NCI-H82 treated with DMSO at 0.1 percent for 48 hours (cell line): ENCODE measurements around the gene CMIP.

ENCODE experiments used
- DNase-seq: peaks from one replicate; lab custom pipeline; 2025; ENCODE audit not compliant: unreplicated experiment; lab: John Stamatoyannopoulos, UW

CMIP gene

DNA sequence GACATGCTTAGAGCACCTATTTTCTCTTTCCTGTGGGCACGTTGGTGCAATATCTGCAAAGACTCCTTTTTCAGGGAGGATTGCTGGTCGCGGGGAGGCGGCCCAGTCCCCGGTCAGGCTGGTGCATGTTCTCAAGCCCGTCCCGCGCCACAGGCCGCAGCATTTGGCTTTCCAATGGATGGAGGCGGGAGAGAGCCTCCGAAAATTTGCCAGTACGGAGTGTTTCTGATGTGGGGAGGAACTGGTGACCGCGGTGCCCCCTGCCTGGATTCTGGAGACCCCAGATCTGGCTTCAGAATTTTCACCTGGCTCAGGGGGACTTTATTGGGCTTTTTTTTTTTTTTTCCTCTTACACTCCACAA lies 2.3 kb downstream of the CMIP start:
- DNase-seq = no peak

DNA sequence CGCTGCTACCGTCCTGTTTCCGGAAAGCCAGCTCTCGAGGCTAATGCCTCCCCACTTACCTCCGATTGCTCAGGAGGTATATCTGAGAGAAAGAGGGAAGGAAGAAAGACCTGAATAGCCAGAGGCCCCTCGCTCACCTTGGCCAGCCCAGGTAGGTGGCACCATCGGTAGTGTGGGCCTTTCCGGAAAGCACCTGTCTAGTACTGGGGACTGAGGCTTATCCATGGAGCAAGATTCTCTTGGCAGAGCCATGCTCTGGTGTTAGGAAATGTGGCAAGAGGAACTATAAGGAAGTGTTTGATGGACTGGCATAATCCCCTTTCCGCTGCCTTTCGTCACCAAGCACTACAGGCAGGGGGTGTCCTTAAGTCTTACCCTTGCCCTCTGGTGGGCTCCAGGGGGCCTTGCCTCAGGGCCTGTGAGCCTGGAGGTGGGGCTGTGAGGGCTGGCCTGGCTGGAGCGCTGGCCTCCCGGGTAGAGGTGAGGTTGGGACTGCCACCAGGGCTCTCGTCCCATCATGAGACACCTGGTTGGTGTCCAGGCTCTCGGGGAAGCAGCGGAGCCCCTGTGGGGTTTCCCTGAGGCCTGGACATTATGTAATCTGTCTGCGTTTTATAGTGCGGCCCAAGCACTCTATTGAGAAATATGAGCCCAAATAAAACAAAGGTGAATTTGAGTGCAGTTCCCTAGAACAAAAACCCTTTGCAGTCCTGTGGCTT lies 2.9 kb downstream of the CMIP start:
- DNase-seq = no peak

DNA sequence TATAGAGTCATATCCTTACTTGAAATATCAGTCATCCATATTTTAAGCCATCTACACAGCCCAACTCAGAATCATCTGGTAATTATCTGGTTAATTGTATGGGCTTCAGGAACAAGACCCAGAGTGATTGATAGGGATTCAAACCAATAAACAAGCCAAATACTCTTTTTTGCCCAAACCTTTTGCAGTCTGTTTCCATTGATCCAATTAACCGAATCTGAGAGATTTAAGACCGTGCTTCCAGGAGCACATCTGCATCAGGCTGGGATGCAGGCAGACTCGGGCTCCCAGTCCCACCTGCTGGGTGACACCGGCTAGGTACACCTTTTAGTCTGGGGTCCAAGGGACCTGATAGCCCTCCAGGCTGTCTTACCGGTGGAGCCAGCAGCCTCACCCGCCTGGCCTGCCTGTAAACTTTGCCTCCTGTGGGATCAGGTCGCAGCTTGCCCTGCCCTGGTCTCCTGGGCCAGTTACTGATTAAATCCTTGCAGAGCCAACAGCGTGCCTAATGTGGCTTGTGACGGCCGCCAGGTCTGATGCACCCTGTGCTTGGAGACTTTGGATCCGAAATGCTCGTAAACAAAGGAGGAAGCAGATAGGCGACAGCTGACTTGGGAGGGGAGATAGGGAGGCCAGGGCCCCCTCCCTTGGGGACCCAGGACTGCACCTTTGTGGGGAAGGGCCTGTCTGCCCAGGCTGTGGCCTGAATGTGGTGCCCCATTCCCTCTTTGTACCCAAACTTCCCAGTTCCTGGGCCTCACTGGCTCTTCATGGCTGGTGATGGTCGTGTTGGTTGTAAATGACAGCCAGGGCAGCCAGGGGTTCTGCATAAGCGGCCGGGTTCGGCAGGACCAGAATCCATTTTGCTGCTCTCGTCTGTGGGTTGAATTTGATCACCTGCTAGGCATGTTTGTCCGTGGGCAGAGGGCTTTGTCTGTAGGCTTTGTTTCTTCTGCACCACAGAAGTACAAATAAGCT lies 3.8 kb downstream of the CMIP start:
- DNase-seq = peak; percentile 53

DNA sequence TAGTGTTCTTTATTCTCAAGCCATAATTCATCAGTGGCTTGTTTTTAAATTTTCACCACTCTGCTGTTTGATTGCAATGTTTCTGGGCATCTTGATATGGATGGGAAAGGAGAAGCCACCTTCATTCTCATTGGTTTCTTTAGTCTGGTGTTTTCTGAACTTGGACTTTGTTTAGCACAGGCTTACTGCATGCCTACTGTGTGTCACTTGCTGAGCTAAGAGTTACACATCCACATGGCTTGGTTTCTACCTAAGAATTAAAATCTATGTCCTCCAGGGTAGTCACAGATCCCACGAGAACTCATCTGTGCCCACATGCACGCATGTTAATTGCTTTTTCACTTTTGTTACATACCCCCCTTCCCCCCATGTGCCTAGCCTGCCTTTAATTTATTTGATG lies 4.6 kb downstream of the CMIP start:
- DNase-seq = no peak

DNA sequence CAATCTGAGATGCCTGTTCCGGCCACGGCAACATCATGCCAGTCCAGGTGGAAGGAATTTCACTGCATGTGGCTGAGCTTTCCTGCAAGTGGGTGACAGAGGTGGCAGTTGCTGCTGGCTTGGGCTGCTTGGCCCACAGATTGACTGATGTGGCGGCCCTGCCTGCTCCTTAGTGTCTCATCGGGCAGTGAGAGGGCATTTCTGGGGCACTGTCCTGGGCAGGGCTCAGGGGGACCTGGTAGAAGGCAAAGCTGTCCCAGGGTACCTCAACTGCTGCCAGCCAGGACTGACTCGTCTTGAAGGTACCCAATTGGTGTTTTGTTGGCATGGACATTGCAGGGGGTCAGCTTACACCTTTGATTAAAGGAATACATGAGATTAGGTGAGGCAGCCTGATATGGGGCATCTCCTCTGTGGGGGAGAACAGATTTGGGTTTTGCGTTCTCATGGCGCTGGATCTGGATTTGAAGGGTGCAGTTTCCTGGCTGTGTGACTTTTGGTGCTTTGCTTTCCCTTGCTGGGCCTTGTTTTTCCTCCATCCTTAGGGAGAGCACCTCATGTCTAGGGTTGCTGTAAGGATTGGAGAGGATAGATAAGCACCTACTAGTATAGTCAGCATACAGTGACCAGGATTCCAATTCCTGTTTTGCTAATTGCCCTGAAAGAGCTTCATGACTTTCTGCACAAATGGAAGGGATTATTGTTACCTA lies 5.4 kb downstream of the CMIP start:
- DNase-seq = no peak

DNA sequence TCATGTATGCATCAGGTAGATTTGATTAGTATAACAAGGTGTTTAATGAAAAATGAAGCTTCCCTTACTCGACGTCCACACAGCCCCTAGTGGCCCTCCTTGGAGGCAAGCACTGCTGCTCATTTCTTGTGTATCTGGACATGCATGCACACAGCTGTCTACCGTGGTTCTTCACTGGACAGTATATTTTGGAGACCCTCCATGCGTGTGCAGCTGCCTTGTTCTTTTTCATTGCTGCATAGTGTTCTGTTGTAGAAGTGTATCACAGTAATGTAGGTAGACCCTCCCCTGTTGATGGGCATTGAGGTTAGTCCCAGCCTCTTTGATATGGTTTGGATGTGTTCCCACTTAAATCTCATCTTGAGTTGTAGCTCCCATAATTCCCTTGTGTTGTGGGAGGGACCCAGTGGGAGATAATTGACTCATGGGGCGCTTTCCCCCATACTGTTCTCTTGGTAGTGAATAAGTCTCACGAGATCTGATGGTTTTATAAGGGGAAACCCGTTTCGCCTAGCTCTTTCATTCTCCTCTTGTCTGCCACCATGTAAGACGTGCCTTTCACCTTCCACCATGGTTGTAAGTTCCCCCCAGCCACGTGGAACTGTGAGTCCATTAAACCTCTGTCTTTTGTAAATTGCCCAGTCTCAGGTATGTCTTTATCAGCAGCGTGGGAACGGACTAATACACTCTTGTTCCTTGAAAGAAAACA lies 6.3 kb downstream of the CMIP start:
- no peak for DNase-seq

DNA sequence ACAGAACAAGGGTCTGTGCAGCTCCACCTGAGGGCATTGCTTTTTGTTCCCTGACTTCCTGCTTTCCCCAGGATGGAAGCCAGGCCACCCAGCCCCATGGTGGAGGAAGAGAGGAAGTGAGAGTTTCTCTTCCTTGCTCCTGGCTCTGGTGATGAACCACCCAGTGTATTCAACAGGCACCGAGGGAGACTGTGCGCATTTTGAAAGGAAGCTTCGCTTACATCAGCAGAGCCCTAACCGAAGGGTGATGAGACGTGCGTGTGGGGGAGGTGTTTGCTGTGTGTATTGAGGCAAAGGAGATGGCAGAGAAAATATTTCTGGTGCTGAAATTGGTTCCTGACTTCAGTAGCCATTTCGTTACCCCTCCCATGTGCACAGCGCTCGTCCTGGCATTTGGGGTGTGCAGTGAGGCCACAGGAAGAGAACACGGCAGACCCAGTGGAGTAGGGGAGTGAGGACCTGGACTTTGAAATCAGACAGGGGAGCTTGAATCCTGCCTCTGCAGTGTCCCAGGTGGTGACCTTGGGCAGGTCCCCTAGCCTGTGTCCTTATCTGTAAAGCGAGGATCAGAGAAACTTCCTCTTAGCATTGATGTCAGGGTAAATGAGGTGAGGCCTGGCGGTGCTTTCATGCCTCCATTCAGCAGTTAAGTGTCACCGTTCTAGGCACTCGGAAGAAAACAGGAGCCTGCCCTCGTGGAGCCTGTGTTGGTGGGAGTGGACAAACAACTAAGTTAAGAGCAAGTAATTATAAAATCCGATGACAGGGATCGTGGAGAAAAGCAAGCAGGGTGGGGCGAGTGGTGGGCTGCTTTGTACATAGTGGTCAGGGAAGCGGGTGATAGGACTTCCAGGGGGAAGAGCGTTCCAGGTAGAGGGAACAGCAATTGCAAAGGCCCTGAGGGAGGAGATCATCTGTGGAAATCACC lies 7.4 kb downstream of the CMIP start:
- DNase-seq = no peak

DNA sequence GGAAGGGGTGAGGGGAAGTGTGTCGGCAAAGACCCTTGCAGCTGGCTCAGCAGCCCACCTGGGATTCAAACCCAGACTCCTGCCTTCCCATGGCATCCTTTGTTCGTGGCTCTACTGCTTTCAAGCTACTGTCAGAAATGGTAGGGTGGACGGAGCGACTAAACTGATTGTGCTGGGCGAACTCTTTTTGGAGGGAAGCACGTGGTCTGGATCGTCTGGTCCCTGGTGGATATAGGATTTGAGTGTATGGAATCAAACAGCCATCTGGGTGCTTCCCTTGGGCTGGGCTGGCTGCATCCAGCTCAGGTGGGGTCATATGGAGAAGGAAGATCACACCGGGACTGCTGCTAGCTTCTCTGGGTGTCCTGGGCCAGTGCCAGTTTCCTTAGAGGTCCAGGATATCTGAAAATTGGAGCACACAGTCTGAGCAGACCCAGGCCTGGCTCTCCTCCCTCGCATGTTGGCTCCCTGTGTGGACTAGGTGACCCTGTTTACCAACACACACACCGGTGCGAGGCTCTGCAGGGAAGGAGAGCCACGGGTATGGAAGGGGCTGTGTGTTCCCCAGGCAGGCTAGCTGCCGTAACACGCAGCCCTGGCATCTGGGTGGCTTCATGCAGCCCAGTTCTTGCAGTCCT lies 8.6 kb downstream of the CMIP start:
- no peak for DNase-seq

DNA sequence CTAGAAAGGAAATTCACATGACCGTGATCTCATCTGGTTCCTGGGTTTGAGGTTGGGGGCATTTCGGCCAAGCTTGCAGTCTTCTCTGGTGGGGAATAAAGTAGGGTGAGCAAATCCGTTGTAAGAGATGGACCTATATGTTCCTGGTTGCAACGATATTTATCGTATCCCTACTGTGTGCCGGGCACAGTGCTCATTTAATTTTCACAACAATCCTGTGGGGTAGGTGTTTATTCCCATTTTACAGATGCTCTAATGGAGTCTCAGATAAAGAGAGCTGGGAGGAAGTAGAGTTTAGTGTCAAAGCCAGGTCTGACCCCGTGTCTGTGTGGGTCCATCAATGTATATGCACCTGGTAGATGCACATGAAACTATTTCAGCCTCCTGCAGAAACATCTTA lies 9.4 kb downstream of the CMIP start:
- DNase-seq = no peak

DNA sequence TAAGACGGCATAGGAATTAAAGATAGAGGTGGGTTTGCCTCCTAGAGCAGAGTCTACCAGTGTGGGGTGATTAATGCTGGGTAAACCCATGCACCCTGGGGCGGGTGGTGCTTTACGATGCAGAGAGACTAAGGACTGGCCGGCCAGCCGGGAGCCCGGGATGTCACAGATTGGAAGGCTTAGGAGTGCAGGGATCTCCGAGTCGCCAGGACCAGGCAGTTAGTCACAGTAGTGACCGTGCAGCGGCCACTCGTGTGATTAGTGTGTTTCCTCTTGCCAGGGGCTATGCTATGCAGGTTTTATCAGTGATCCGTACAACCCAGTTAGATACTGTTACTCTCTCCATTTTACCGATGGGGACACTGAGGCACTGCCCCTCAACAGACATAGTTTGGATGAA lies 10.4 kb downstream of the CMIP start:
- DNase-seq = no peak

DNA sequence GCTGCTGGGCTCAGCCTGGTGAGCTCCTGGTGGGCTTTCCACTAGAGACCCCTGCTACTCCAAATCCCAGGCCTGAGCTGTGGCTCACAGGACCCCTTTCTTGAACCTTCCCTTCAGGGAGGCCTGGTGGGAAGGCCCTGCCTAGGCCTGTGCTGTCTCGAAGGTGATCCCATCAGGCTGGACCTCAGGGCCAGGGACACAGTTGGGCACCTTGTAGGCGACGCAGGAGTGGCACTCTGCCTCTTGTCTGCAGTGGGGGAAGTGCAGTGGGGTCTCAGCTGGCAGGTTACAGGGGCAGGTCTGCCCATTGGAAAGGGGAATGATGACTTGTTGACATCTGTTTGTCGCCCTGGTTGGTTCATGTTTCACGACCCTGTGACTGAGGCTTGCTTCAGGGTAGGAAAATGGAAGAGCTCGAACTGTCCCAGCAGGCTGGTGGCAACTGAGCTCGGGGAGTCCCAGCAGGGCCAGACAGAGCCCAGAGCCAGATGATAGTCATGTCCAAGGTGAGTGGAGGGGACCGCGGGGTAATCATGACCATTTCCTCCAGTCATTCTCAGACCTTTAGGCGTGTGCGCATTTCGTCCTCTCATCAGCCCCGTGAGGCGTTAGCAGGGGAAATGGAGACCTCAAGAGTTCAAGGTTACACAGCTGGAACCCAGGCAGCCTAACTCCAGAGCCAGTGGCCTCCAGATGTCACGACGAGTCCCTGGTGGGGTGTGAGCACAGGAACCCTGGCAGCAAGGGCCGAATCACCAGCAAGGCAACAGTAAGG lies 11.3 kb downstream of the CMIP start:
- no peak for DNase-seq

DNA sequence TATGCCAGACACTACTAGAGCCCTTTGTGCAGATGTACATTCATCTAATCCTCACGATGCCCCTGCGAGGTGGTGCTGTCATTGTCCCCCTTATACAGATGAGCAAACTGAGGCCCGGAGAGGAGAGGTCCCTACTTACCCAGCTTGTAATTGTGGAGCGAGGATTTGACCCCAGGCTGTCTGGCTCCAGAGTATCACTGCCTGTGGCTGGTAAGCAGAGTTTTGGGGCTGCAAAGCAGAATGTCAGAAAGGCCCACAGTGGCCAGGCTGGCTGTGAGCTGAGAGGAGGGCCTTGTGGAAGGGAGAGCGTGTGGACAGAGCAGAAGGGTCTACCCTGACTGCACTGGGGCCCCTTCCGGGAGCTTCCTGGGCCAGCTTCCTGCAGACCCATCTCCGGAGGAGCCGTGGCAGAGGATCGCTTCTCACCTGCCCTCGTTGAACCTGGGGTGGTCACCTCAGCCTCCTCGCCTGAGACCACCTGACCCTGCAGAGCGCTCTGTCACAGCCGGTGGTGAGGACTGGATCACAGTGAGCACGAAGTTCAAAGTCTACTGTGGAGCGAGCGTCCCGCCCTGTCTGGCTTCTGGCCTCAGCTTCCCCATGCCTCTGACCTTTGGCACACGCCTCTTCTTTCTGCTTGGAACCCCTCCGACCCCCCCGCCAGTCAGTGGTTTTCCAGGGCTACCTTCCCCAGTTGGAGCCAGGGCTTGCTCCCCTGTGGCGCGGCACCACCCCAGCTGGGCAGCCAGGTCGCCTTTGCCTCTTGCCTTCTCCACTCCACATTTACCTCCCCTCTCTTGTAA lies 12.1 kb downstream of the CMIP start:
- no peak for DNase-seq

DNA sequence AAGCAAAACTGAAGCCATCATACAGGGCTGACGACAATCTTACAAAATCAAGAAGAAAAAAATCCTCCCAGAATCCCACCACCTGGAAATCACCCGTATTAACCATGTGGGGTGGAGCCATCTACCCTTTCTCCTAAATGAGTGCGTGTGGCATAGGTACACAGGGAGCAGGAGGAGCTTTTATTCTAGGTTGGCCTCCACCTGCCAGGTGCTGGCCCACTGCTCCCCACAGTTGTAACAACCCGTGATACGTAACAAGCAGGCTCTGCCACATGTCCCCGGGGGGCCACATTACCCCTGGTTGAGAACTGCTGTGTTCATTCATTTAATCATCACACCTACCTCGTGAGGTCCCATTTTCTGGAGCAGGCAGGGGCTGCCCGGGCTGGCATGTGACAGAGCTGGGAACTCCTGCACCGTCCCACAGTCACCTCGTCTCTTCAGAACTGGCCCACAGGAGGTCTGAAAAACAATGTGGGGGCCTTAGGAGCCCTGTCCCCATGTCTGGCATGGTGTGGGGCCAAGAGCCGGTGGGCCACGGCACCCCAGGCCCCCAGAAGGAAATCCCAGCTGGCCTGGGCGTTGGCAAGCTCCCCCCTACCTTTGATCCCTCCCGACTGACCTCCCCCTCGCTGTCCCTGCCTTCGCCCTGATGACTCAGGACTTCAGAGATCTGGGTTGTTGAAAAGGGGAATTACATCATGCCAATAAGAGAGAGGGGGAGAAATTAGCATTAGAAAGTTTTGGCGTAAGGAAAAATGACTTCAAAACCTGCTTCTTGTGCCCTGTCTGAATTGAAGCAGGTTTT lies 12.9 kb downstream of the CMIP start:
- DNase-seq = no peak

DNA sequence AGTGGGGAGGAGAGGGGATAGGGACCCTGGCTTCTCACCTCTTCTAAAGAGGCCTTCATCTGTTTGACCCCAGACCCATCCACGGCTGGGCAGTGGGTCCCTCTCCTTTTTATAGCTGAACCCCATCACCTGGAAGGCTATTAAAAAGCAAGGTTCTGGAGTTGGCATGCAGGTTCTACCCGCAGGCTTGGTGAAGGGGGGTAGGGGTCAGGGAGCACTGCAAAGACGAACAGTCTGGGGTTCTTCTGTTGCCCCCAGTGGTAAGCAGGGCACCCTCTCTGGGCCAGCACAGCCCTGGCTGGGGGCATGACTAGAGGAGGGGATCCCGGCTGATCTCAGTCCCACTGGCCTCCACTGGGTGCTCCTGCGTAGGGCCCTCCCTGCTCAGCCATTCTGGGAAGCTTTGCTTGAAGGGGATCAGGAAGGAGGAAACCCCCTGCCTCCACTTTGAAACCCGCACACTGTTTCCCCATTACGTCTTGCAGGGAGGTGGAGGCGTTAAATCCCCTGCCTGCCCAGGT lies 13.6 kb downstream of the CMIP start:
- no peak for DNase-seq

DNA sequence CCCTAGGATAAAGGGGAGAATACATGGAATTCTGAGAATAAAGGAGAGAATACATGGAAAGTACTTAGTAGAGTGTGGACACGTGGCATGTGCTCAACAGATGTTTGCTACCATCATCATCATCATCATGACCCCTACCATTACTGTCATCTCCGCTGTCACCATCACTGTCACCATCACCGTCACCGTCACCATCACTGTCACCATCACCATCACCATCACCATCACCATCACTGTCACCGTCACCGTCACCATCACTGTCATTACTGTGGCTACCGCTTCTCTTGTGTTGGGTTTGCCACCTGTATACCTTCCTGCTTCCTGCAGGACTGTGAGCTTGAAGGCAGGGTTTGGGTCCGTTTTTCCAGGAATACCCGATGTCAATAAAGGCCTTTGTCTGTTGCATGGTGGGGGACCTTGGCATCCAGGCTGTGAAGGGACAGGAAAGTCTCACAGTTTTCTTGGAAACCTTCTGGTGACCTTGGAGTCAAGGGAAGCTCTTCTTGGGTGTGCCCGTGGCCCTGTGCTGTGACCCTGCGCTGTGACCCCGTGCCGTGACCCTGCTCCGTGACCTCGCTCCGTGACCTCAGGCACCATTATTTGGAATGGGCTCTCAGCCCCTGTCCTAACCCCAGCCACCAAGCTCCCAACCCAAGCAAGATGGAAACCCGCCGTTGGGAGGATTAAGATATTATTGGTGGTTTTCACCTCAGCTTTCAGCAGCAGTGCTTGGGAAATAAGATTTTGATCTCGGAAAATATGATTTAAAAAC lies 14.4 kb downstream of the CMIP start:
- no peak for DNase-seq

DNA sequence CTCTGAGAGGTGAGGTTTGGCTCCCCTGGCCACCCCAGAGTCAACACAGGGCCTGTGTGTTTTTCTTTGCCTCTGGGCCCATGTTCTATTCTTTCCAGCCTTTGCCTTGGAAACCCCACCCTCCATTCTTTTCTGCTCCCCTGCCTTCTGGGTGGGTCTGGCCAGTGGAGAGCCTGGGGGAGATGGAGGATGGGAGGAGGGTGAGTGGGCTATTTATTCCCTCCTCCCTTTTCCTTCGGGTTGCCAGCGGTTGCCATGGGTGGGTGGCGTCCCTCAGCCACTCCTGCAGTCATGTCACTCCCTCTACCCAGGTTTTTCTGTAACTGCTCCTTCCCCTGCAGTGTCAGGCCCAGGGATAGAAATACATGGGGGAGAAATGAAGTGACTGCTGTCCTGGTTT lies 15.5 kb downstream of the CMIP start:
- DNase-seq = no peak
